ENCODE results near the gene ERP27.
A peak's percentile ranks its signal among the peaks of the same experiment; 100 is the strongest.

Gene ERP27

GRCh38 chr12:14900521-14901227, 37.7 kb downstream of the ERP27 start:
- DNase-seq: no peak

- no peak for DNase-seq
Measured at GRCh38 chr12:14896521-14897169, 41.7 kb downstream of the ERP27 start.

GRCh38 chr12:14893506-14894250, 44.7 kb downstream of the ERP27 start:
- DNase-seq: no peak

GRCh38 chr12:14892726-14893505, 45.4 kb downstream of the ERP27 start:
- DNase-seq: no peak

- no peak for DNase-seq
Measured at GRCh38 chr12:14890701-14891100, 47.6 kb downstream of the ERP27 start.

- peak; percentile 83 for DNase-seq
Measured at GRCh38 chr12:14886271-14886670, 52.1 kb downstream of the ERP27 start.

- no peak for DNase-seq
Measured at GRCh38 chr12:14885718-14886221, 52.6 kb downstream of the ERP27 start, which contains the start of gene MGP. Gene MGP (minus strand): TSS chr12:14885854. CDS start chr12:14885791, 63 bp downstream.

GRCh38 chr12:14884458-14884878, 53.9 kb downstream of the ERP27 start:
- peak; percentile 78 for DNase-seq

- DNase-seq: no peak
Measured at GRCh38 chr12:14883686-14884085, 54.7 kb downstream of the ERP27 start.

- DNase-seq: no peak
Measured at GRCh38 chr12:14880890-14881453, 57.4 kb downstream of the ERP27 start.

GRCh38 chr12:14879222-14879933, 59.0 kb downstream of the ERP27 start:
- no peak for DNase-seq

- DNase-seq: no peak
Measured at GRCh38 chr12:14878488-14878887, 59.8 kb downstream of the ERP27 start.

GRCh38 chr12:14876833-14877232, 61.5 kb downstream of the ERP27 start:
- no peak for DNase-seq

GRCh38 chr12:14874882-14875281, 63.5 kb downstream of the ERP27 start:
- no peak for DNase-seq

GRCh38 chr12:14873440-14874185, 64.7 kb downstream of the ERP27 start:
- no peak for DNase-seq

- DNase-seq: no peak
Measured at GRCh38 chr12:14871886-14872285, 66.5 kb downstream of the ERP27 start.

- no peak for DNase-seq
Measured at GRCh38 chr12:14871247-14871646, 67.1 kb downstream of the ERP27 start.

- DNase-seq: no peak
Measured at GRCh38 chr12:14868916-14869506, 69.3 kb downstream of the ERP27 start.

Measured in NCI-H345 (cell line).